ENCODE measurements around the gene ITGA11. TPM values are rescaled to one million over a fixed set of nuclear protein-coding genes. Genes with fewer than 3 reads are reported as not detected.

ITGA11 gene
- total RNA-seq, 1 experiment from 2014 or later: not detected

DNA sequence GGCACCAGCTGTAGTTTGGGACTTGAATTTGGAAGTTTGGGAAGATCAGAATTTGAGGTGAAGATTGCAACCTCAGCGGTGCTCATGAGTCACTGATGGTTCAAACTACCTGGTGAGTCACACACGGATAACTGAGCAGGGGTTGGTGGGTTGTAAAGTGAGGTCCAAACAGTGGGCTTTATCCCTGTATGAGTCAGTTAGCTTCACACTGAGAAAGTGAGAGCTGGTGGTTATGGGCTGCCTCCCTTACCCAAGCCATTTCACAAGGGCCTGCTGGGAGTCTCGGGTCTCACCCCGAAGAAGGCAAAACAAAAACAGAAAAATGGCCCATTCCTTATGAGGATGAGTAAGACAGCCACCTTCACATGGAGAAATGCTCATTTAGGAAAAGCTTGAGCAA lies 77.0 kb downstream of the ITGA11 start:
- DNase-seq (ENCODE audit: low spot score): no peak

GRCh38 chr15:68354268-68354667 lies 77.7 kb downstream of the ITGA11 start:
- no peak for DNase-seq (ENCODE audit: low spot score)

- DNase-seq (ENCODE audit: low spot score): no peak
These were observed 78.4 kb downstream of the ITGA11 start for GRCh38 chr15:68353421-68354135.

DNA sequence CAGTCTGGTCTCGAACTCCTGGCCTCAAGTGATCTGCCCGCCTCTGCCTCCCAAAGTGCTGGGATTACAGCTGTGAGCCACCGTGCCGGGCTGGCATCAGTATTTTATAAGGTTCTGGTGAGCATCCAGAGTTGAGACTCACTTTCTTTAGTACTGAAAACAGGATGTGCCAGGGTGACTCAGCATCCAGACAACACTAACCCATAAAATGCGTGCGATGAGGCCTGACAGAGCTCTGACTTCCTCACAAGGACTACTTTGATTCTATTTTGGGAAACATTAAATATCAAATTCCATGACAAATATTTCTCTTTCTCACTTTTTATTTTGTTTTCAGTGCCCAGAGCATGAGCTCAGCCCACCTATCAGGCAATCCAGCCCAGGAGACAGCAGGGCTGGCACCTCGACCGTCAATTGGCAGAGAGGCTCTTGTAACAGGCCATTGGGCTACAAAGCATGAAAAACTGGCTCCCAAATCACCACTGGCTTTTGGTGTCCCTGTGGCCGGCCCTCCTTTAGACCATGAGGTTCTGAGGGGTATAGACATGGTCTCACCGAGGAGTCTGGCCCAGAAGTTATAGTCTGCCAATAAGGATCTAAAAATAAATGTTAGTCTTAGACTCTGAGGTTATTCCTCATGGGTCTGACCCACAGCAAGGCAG lies 79.4 kb downstream of the ITGA11 start:
- peak; percentile 43 for DNase-seq (ENCODE audit: low spot score)

DNA sequence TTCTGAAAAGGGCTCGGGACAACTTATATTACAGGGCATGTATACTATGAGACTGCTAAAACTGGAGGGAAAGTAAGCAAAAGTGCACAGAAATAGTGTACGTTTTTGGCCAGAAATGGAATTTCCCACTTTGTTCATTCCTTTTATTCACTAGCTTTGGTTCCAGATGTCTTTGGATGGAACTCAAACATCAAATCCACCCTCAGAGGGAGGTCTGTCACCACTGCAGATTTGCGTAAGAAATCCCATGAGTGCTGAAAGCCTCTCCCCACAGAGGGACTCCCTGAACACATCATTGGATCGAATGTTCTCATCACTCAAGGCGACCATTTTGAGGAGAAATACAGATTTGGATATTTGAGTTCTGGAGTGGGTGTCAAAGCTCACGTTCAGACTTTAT lies 82.8 kb downstream of the ITGA11 start:
- DNase-seq (ENCODE audit: low spot score): no peak

DNA sequence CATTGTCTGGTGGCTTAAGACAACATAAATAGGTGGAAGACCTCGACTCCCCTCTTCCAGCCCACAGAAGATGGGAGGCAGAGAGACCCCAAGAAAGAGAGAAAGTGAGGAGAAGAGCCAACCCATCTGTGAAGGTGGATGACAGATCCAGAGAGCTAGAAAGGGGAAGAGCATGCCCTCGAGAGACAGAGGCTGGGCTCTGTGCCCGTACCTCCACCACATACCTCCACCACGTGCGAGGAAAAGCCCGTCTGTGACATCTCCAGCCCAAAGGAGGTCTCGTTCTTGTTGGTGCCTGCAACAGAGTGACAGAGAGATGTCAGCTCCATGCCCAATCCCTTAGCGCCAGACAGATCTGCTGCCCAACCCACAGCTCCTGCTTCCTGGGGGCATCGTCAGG lies 83.4 kb downstream of the ITGA11 start:
- DNase-seq (ENCODE audit: low spot score): no peak

DNA sequence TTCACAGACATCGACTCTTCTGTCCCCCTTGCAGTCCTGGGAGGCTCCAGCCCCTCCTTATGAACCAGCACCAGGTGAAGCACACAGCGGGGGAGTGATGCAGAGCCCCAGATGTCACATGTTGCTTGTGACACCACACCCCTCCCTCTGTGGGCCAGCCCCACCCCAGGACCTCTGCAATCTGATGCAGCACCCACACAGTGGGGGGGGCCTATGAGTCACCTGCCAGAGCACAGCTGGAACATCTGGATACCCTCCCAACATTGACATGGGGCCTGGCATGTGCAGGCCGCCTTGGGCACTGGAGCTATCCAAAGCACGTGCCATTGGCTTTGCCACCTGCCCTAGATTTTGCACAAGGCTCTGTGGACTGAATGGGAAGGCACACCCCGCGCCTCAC lies 83.9 kb downstream of the ITGA11 start:
- no peak for DNase-seq (ENCODE audit: low spot score)

DNA sequence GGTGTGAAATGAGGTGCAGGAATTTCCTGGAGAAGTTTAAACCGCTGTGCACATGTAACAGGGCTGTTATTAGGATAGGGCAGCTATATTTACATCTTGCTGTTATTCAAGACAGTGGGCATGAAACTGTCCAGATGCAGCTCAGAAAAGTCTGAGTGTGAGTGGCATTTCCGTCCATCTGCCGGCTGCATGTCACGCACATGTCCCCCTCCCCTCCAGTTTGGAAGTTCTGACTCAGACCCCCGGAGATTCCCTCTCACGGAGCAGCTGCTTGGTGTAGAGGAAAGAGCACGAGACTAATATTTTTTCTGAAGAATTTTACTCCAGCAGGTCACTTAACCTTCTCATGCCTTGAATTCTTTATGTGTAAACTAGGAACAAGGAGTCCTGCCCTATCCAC lies 84.6 kb downstream of the ITGA11 start:
- no peak for DNase-seq (ENCODE audit: low spot score)

GRCh38 chr15:68346979-68347378 lies 85.0 kb downstream of the ITGA11 start:
- peak; percentile 20 for DNase-seq (ENCODE audit: low spot score)

- no peak for DNase-seq (ENCODE audit: low spot score)
These were observed 86.5 kb downstream of the ITGA11 start for GRCh38 chr15:68345481-68345880.

DNA sequence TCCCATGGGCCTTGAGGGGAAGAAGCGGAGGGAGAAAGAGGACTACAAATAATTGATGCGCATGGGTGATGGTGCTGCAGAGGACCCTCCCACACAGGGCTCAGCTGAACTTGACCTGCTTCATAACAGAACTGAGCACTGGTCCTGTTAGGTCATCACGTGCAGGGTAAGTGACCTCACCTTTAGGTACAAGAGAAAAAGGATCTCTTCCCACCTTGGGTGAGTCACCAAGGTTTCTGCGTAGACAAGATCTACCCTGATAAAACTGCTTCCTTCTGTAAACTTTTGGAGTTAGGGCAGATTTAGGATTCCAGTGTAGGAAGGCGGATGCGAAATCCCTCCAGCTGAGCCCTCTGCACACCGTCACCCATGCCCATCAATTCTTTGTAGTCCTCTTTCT lies 87.4 kb downstream of the ITGA11 start:
- no peak for DNase-seq (ENCODE audit: low spot score)

DNA sequence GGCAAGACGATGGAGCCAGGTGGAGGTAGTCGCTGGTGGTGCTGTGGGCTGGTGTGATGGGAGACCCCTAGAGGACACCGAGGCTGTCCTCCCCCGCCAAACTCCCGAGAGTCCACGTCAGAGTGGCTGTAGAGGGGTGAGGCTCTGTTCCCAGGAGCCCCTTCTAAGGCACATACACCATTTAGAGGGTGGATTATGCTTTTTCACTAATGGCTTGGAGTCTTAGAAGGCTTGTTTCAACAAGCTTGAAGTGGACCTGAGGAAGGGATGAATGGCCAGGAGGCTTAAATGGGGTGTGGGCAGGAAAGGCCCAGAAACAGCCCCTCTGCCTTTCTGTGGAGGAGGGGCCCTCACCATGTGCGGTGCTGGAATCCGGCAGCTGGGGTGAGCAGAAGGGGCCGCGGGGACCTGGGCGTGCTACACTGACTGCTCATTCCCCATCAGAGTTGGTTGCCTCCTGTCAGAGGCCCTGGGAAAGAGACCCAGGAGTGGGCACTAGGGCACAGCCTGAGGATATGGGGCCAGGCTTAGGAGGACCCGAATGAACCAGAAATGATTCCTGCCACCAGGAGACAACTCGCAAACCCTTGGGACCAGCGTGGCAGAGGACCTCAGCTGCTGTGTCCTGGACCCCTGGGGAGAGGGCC lies 88.3 kb downstream of the ITGA11 start:
- DNase-seq (ENCODE audit: low spot score): no peak

GRCh38 chr15:68341760-68342725 lies 89.9 kb downstream of the ITGA11 start:
- DNase-seq (ENCODE audit: low spot score): no peak

DNA sequence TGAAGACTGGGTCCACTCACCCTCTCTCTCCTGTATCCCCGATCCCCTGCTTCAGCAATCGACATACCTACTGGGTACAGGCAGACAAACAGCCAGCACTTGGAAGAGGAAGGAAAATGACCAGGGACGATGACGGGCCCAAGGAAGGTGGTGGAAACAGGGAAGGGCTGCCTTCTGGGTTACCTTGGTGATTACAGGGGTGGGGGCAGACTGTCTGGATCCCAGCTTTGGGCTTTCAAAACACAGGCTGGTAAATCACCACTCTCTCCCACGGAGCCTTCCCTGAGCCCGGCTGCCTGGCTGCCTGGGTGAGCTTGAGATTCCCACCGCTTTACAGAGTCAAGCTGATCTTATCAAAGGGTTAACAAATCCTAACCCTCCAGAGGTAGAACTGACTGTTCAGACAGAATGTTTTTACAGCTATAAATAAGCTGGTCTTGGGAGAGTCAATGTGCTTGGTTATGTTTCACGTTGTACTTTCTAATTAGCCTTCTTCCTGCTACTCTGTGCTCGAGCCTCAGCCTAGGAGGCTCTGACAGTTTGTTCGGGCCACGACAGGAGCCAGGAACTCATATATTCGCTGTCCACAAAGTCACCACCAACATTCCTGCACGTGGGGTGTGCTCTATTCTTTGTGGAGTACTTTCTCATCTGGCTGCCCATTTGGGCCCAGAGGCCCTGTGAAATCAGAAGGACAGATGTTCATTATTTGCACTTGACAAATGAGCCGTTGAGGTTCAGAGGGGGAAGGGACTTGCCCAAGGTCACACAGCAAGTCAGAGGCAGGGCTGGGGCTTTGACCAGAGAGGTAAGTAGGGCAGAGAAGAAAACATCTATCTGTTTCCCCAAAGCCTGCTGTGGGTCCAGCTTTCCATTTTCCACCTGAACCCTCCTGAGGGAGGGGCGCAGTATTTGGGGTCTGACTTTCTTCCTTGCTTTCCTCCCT lies 91.0 kb downstream of the ITGA11 start:
- no peak for DNase-seq (ENCODE audit: low spot score)

- DNase-seq (ENCODE audit: low spot score): no peak
These were observed 92.5 kb downstream of the ITGA11 start for GRCh38 chr15:68339481-68339880.

- no peak for DNase-seq (ENCODE audit: low spot score)
These were observed 94.1 kb downstream of the ITGA11 start for GRCh38 chr15:68337826-68338225.

GRCh38 chr15:68336516-68336915 lies 95.4 kb downstream of the ITGA11 start:
- DNase-seq (ENCODE audit: low spot score): no peak

GRCh38 chr15:68335655-68336054 lies 96.3 kb downstream of the ITGA11 start:
- DNase-seq (ENCODE audit: low spot score): no peak

DNA sequence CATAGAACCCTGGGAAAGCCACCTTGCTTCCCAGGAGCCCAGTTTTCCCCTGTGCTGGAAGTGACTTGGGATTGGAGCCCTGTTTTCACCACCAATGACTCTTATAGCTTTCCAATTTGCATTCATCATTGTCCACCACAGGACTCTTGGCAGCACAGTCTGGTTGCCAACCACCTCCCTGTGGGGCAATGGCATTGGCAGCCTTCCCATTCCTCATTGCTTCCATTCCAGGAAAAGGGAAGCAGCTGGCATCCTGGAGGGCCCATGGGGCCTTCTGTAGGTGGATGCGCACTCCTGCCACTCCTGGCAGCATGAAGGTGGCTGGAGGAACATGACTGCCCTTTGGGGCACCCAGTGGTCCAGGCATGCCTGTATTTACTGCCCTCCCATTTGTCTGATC lies 96.7 kb downstream of the ITGA11 start:
- no peak for DNase-seq (ENCODE audit: low spot score)

DNA sequence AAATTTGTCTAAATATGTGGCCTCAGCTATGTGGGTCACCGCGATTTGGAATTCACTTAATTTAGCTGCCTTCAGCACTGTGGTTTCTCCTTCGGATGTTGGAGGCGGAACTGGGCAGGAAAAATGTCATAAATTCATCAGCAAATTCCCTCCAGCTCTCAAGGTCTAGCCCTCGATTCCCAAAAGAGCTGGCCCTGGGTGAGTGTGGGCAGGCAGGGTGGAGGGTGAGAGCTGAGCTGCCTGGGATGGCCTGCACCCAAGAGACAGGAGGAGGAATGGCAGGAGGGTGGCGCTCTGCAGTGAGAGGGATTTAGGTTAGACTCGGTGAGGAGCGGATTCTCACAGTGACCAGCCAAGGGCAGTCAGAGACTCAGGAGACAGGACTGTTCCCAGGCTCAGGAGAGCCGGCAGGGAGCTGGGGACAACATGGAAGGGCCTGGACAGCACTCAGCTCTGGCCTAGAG lies 97.3 kb downstream of the ITGA11 start:
- DNase-seq (ENCODE audit: low spot score): no peak

Measured in HT-29 (cell line).